GM21360 (cell line): ENCODE results near the gene DLG2.
"Not testable (repeated sequence)": the region's sequence is repeated elsewhere in the genome, so short reads cannot be mapped to it uniquely, and the experiment has no call there.

ENCODE experiments used
- ATAC-seq: cut with Tn5 transposase; IDR thresholded peaks from one replicate; pipeline ENCODE4 v1.9.1; 2021; ENCODE audit warnings: mild to moderate bottlenecking, moderate library complexity; ENCODE audit not compliant: unreplicated experiment

The DLG2 gene

GRCh38 chr11:84806354-84806753 is 820.8 kb downstream of the DLG2 start:
- ATAC-seq, result no peak

- ATAC-seq, result no peak
Measured at GRCh38 chr11:84804041-84804440, 823.1 kb downstream of the DLG2 start.

- ATAC-seq, result no peak
Measured at GRCh38 chr11:84800755-84801346, 826.3 kb downstream of the DLG2 start.

GRCh38 chr11:84799112-84799511 is 828.0 kb downstream of the DLG2 start:
- ATAC-seq, result no peak

GRCh38 chr11:84795698-84796097 is 831.4 kb downstream of the DLG2 start:
- no peak for ATAC-seq

- ATAC-seq, result no peak
Measured at GRCh38 chr11:84794663-84795443, 832.3 kb downstream of the DLG2 start.

GRCh38 chr11:84793318-84793717 is 833.8 kb downstream of the DLG2 start:
- no peak for ATAC-seq

- no peak for ATAC-seq
Measured at GRCh38 chr11:84790849-84791427, 836.2 kb downstream of the DLG2 start.

GRCh38 chr11:84788220-84788619 is 838.9 kb downstream of the DLG2 start:
- ATAC-seq, result no peak

- ATAC-seq, result not testable (repeated sequence)
Measured at GRCh38 chr11:84784158-84784557, 843.0 kb downstream of the DLG2 start.

GRCh38 chr11:84780689-84781293 is 846.4 kb downstream of the DLG2 start:
- ATAC-seq, result no peak

GRCh38 chr11:84775503-84775902 is 851.6 kb downstream of the DLG2 start:
- no peak for ATAC-seq

- no peak for ATAC-seq
Measured at GRCh38 chr11:84763931-84764330, 863.2 kb downstream of the DLG2 start.

- no peak for ATAC-seq
Measured at GRCh38 chr11:84757711-84758110, 869.4 kb downstream of the DLG2 start.

GRCh38 chr11:84751371-84751770 is 875.8 kb downstream of the DLG2 start:
- no peak for ATAC-seq

- ATAC-seq, result no peak
Measured at GRCh38 chr11:84747871-84748270, 879.3 kb downstream of the DLG2 start.

GRCh38 chr11:84740050-84740449 is 887.1 kb downstream of the DLG2 start:
- ATAC-seq, result no peak

GRCh38 chr11:84724256-84724655 is 902.9 kb downstream of the DLG2 start:
- ATAC-seq, result no peak

- ATAC-seq, result no peak
Measured at GRCh38 chr11:84722583-84723108, 904.5 kb downstream of the DLG2 start.

GRCh38 chr11:84721561-84721961 is 905.6 kb downstream of the DLG2 start:
- no peak for ATAC-seq

- no peak for ATAC-seq
Measured at GRCh38 chr11:84720706-84721402, 906.3 kb downstream of the DLG2 start.
